ENCODE results near the gene RPEL1. TPM values are rescaled to one million over a fixed set of nuclear protein-coding genes. Genes with fewer than 3 reads are reported as not detected.
"Not testable (repeated sequence)": the region's sequence is repeated elsewhere in the genome, so short reads cannot be mapped to it uniquely, and the experiment has no call there.

The RPEL1 gene
- total RNA-seq (ENCODE audit: unreplicated experiment) = not detected
- long read RNA-seq = 0 reads

DNA sequence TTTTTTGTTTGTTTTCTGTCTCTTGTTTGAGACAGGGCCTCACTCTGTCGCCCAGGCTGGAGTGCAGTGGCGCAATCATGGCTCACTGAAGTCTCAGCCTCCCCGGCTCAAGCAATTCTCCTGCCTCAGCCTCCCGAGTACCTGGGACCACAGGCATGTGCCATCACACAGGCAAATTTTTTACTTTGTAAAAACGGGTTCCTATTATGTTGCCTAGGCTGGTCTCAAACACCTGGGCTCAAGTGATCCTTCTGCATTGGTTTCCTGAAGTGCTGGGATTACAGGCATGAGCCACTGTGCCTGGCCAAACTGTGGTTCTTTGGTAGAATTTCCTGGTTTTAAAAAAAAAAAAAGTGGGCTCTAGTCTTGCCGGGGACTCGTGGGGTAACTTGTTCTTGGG lies at the start of gene RPEL1:
Gene RPEL1, plus strand, starts transcription at position 301 of the 400 bp plus-strand sequence. CDS start 110 bp downstream, outside the sequence.
- DNase-seq (ENCODE audit: low spot score); H3K4me3 Mint-ChIP-seq (ENCODE audit: unreplicated experiment); H3K36me3 Mint-ChIP-seq (ENCODE audit: low read depth, unreplicated experiment); H3K27me3 Mint-ChIP-seq (ENCODE audit: unreplicated experiment); H3K27ac Mint-ChIP-seq (ENCODE audit: unreplicated experiment); H3K9me3 Mint-ChIP-seq (ENCODE audit: unreplicated experiment); H3K4me1 Mint-ChIP-seq (ENCODE audit: unreplicated experiment): not testable (repeated sequence)

GRCh38 chr10:103196516-103196915 lies 49.2 kb upstream of the RPEL1 start:
- no peak overlapping the region for H3K27ac Mint-ChIP-seq (ENCODE audit: unreplicated experiment)
- TF ChIP-seq, protein P1, sequence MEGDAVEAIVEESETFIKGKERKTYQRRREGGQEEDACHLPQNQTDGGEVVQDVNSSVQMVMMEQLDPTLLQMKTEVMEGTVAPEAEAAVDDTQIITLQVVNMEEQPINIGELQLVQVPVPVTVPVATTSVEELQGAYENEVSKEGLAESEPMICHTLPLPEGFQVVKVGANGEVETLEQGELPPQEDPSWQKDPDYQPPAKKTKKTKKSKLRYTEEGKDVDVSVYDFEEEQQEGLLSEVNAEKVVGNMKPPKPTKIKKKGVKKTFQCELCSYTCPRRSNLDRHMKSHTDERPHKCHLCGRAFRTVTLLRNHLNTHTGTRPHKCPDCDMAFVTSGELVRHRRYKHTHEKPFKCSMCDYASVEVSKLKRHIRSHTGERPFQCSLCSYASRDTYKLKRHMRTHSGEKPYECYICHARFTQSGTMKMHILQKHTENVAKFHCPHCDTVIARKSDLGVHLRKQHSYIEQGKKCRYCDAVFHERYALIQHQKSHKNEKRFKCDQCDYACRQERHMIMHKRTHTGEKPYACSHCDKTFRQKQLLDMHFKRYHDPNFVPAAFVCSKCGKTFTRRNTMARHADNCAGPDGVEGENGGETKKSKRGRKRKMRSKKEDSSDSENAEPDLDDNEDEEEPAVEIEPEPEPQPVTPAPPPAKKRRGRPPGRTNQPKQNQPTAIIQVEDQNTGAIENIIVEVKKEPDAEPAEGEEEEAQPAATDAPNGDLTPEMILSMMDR (IDR thresholded peaks at IDR 0.05; ENCODE audit: unreplicated experiment) = no peak
- peaks cover 21% of the 10 kb centered on the region for H3K4me1 Mint-ChIP-seq (ENCODE audit: unreplicated experiment)
- H3K27me3 Mint-ChIP-seq (ENCODE audit: unreplicated experiment) = peaks cover 14% of the 10 kb centered on the region
- no peak overlapping the region for H3K4me3 Mint-ChIP-seq (ENCODE audit: unreplicated experiment)
- H3K9me3 Mint-ChIP-seq (ENCODE audit: unreplicated experiment) = no peaks in the 10 kb centered on the region
- DNase-seq (ENCODE audit: low spot score) = no peak
- H3K36me3 Mint-ChIP-seq (ENCODE audit: low read depth, unreplicated experiment) = peaks cover 8% of the 10 kb centered on the region

GRCh38 chr10:103197174-103197573 lies 48.5 kb upstream of the RPEL1 start:
- peaks cover 8% of the 10 kb centered on the region for H3K36me3 Mint-ChIP-seq (ENCODE audit: low read depth, unreplicated experiment)
- H3K27ac Mint-ChIP-seq (ENCODE audit: unreplicated experiment) = no peak overlapping the region
- TF ChIP-seq, protein P1 (IDR thresholded peaks at IDR 0.05; ENCODE audit: unreplicated experiment) = no peak
- peaks cover 16% of the 10 kb centered on the region for H3K4me1 Mint-ChIP-seq (ENCODE audit: unreplicated experiment)
- peaks cover 14% of the 10 kb centered on the region for H3K27me3 Mint-ChIP-seq (ENCODE audit: unreplicated experiment)
- no peak for DNase-seq (ENCODE audit: low spot score)
- H3K4me3 Mint-ChIP-seq (ENCODE audit: unreplicated experiment) = no peak overlapping the region
- H3K9me3 Mint-ChIP-seq (ENCODE audit: unreplicated experiment) = no peaks in the 10 kb centered on the region

DNA sequence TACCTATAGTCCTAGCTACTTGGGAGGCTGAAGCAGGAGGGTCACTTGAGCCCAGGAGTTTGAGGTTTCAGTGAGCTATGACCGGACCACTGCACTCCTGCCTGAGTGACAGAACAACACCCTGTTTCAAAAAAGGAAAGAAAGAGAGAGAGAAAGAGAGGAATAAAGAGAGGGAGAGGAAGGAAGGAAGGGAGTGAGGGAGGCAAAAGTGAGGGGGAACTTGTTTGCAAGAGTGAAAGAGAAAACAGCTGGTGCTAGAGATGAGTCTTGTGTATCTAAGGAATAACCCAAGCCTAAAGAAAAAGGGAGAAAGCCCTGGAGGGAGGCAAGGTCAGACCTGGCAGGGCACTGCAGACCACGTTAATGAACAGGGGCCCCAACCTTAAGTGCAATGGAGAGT lies 47.8 kb upstream of the RPEL1 start:
- Mint-ChIP-seq H3K4me3 (ENCODE audit: unreplicated experiment) (no peak overlapping the region), H3K27ac (ENCODE audit: unreplicated experiment) (no peak overlapping the region), H3K36me3 (ENCODE audit: low read depth, unreplicated experiment) (peaks cover 8% of the 10 kb centered on the region)

DNA sequence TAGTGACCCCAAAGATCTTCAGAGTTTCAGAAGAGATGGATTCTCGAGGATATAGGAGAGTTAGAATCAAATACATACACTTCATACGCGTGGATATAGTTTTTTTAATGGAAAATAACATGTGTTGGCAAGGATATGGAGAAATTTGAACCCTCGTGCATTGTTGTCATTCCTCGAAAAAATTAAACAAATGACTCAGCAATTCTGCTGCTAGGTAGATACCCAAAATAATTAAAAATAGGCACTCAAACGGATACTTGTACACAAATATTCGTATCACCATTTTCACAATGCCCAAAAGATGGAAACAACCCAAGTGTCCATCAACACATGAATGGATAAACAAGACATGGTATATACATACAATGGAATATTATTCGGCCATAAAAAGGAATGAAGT lies 47.0 kb upstream of the RPEL1 start:
- DNase-seq (ENCODE audit: low spot score) = no peak
- Mint-ChIP-seq H3K27ac (ENCODE audit: unreplicated experiment) (no peak overlapping the region), H3K9me3 (ENCODE audit: unreplicated experiment) (no peaks in the 10 kb centered on the region), H3K4me1 (ENCODE audit: unreplicated experiment) (peaks cover 12% of the 10 kb centered on the region), H3K4me3 (ENCODE audit: unreplicated experiment) (no peak overlapping the region), H3K27me3 (ENCODE audit: unreplicated experiment) (peaks cover 8% of the 10 kb centered on the region), H3K36me3 (ENCODE audit: low read depth, unreplicated experiment) (peaks cover 5% of the 10 kb centered on the region)
- TF ChIP-seq, protein P1 (IDR thresholded peaks at IDR 0.05; ENCODE audit: unreplicated experiment) = no peak

More for the DNA sequence above, 47.8 kb upstream of the RPEL1 start:
- peaks cover 16% of the 10 kb centered on the region for H3K4me1 Mint-ChIP-seq (ENCODE audit: unreplicated experiment)
- TF ChIP-seq, protein P1 (IDR thresholded peaks at IDR 0.05; ENCODE audit: unreplicated experiment) = no peak
- peaks cover 12% of the 10 kb centered on the region for H3K27me3 Mint-ChIP-seq (ENCODE audit: unreplicated experiment)
- H3K9me3 Mint-ChIP-seq (ENCODE audit: unreplicated experiment) = no peaks in the 10 kb centered on the region
- DNase-seq (ENCODE audit: low spot score) = no peak
